Natural killer cell treated with Interleukin-12 subunit alpha and Interleukin-12 subunit beta and Interleukin-15 and Interleukin-18, amount 100 ng/mL, for 72 hours (primary cell): Measurements from ENCODE around the gene ZBTB43. TPM values are rescaled to one million over a fixed set of nuclear protein-coding genes. Genes with fewer than 3 reads are reported as not detected.

Experiments used
- ATAC-seq, 2 donors: fragments of 150-1000 bp; cut with Tn5 transposase in 1 of 2; sonication (Bioruptor Pico), chemical (Tn5 transposase) in 1 of 2; 2 replicates each; pipeline ENCODE4 v1.10.0; 2021
- DNase-seq: peaks from one replicate; pipeline ENCODE4 v3.0.0; 2022; ENCODE audit warnings: low spot score
- H3K27ac Mint-ChIP-seq, 2 donors: 1 replicate in 1 of 2; 2 replicates in 1 of 2; pipeline ENCODE4 v1.8.0; 2022; ENCODE audit warnings: mixed read lengths in 2 of 2, mild to moderate bottlenecking in 1 of 2, moderate library complexity in 1 of 2
- H3K27me3 Mint-ChIP-seq, 2 donors: 1 replicate in 1 of 2; 2 replicates in 1 of 2; pipeline ENCODE4 v1.8.0; 2022; ENCODE audit warnings: mixed read lengths in 2 of 2
- H3K36me3 Mint-ChIP-seq: one replicate; pipeline ENCODE4 v1.8.0; 2022; ENCODE audit warnings: mixed read lengths
- H3K4me1 Mint-ChIP-seq, 2 donors: 1 replicate in 1 of 2; 2 replicates in 1 of 2; pipeline ENCODE4 v1.8.0; 2022; ENCODE audit warnings: low read depth in 2 of 2, mixed read lengths in 2 of 2, mild to moderate bottlenecking in 1 of 2
- H3K4me3 Mint-ChIP-seq: one replicate; pipeline ENCODE4 v1.8.0; 2022; ENCODE audit warnings: mixed read lengths
- H3K9me3 Mint-ChIP-seq: 2 replicates; pipeline ENCODE4 v1.8.0; 2022; ENCODE audit warnings: mixed read lengths
- total RNA-seq, 2 donors: library from RNA; stranded (reverse); gene quantifications; one replicate each; pipeline ENCODE4 v1.2.3, GENCODE V29; 2022

ZBTB43 gene
- total RNA-seq, 2 donors from 2014 or later = 25.0 to 42.1 TPM

DNA sequence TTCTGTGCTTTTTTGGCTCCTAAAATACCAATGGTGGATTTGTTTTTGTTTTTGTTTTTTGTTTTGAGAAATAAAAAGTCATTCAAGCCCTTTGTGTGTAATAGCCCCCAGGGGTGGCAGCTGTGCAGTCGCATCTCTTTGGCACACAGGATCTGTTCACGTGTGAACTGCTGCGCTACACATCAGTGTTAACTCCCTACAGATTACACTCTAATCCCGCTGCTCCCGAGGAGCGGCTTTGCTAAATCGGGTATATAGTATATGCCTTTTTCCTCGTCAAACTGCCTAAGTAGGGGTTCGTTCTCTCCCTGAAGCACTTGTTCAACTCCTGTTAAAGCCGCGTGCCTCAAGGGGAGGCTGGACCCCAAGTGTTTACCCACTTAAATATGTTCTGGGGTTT lies 77.9 kb downstream of the ZBTB43 start:
- Mint-ChIP-seq H3K27ac (no peak overlapping the region), H3K36me3 (peaks cover 4% of the 10 kb centered on the region), H3K4me1 (peaks cover 4 to 8% of the 10 kb centered on the region in 2 donors), H3K27me3 (no peaks in the 10 kb centered on the region), H3K4me3 (no peak overlapping the region), H3K9me3 (no peaks in the 10 kb centered on the region)
- ATAC-seq (no peak), DNase-seq (no peak)

DNA sequence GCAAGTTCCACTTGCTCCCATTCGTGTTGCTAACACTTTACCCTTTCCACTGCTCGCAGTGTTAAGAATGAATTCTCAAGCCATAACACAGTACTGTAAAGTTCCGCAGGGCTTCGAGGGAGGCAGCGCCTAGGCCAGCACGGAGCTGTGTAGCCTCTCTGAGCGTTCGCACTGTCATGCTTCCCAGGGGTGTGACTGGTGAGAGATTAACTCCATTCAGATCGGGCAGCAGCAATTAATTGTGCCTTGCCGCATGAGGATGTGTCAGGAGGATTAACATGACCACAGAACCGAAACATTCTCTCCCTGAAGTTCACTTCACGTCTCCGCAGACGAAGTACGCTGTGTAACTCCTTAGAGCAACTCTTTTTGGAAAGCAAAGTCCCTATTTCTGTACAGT lies 78.8 kb downstream of the ZBTB43 start:
- no peak for ATAC-seq
- no peaks in the 10 kb centered on the region for H3K9me3 Mint-ChIP-seq
- H3K27me3 Mint-ChIP-seq = no peaks in the 10 kb centered on the region
- no peak overlapping the region for H3K27ac Mint-ChIP-seq
- H3K4me1 Mint-ChIP-seq = peaks cover 4 to 5% of the 10 kb centered on the region in 2 donors
- H3K36me3 Mint-ChIP-seq = peaks cover 4% of the 10 kb centered on the region
- no peak overlapping the region for H3K4me3 Mint-ChIP-seq
- DNase-seq = no peak

DNA sequence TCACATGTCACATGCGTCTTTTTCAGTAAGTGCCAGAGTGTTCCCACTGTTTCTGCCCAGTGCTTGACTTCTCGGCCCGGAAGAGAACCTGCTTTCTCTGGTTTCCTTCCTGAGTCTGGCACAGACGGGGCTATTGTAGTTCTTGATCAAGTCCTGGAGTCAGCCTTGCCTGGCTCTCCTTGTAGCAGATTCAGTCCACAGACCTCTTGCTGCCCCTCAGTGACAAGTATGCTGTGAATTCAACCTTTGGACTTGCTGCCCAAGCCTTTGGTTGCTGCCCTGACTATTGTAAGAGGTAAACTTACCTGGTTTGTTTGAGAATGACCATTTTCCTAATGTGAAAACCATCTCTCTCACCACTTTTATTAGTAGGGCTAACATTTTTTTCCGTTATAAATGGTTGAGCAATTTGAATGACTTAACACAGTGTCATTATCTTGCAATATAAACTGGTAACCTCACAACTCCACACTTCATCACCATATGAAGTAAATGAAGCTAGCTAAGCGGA lies 80.3 kb downstream of the ZBTB43 start:
- Mint-ChIP-seq H3K4me3 (no peak overlapping the region), H3K27me3 (no peaks in the 10 kb centered on the region), H3K4me1 (no peaks in the 10 kb centered on the region), H3K9me3 (no peaks in the 10 kb centered on the region), H3K27ac (no peak overlapping the region), H3K36me3 (no peaks in the 10 kb centered on the region)
- ATAC-seq (no peak), DNase-seq (no peak)

DNA sequence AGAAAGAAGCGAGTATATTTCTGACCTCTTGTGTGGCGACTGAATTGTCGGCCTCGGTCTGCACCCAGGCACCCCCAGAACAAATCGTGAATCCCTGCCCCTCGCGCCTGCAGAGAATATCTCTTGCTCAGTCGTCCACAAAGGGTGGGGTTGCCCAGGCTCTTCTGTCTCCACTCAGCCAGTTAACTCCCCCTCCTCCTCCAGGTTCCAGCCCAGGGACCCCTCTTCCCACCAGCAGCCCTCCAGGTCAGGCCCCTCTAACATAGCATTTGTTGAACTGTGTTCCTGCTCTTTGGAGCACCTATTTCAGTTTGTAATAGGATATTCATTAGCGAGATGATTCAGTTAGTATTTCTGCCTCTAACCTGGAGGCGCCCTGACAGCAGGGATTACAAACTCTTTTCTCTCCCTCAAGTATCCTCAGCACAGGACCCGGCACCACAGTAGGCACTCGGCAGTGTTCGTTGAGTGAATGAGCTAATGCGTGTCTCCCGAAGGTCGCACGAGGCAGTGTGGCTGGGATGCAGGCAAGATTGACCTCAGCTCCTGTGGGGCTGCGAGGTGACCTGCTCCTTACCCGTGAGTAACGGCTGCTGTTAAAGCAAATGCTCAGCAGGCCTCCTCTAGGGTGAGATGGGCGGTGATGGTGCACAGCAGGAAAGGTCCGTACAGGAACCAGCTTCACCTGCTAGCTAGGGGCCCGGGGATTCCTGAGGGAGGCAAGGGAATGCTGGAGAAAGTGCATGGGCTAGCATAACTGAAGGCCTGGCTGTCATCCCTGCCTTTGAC lies 81.4 kb downstream of the ZBTB43 start:
- no peaks in the 10 kb centered on the region for H3K36me3 Mint-ChIP-seq
- H3K4me3 Mint-ChIP-seq = no peak overlapping the region
- no peaks in the 10 kb centered on the region for H3K9me3 Mint-ChIP-seq
- H3K27ac Mint-ChIP-seq = no peak overlapping the region
- no peaks in the 10 kb centered on the region for H3K4me1 Mint-ChIP-seq
- H3K27me3 Mint-ChIP-seq = no peaks in the 10 kb centered on the region
- ATAC-seq = no peak
- DNase-seq = no peak

DNA sequence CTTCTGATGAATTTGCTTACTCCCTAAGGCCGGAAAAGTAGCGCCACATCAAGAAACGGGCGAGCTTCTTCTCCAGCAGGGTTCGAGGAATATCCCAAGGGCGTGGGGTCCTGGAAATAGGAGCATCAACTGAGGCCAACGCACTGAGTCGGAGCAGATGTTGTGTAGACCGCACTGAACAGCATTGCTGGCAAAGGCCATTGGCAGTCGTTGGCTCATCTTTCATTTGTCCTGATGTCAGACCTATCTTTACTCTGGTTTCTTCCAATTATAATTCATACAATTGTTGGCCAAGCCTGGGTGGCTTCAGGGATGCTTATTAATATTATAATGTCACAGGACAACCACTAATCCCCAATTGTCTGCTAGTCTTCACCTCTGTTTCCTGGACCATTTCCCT lies 82.1 kb downstream of the ZBTB43 start:
- H3K4me1 Mint-ChIP-seq = no peaks in the 10 kb centered on the region
- no peak overlapping the region for H3K27ac Mint-ChIP-seq
- no peaks in the 10 kb centered on the region for H3K9me3 Mint-ChIP-seq

More for the DNA sequence above, 82.1 kb downstream of the ZBTB43 start:
- ATAC-seq (no peak), DNase-seq (no peak)
- no peaks in the 10 kb centered on the region for H3K36me3 Mint-ChIP-seq
- H3K27me3 Mint-ChIP-seq = no peaks in the 10 kb centered on the region
- no peak overlapping the region for H3K4me3 Mint-ChIP-seq

Other genes starting within 250 kb of the ZBTB43 start
- not detected for gene LMX1B, start 191.1 kb upstream of the ZBTB43 start, total RNA-seq
- 10 to 100 TPM in 1 of 2 donors, 1 to 10 TPM in 1; 7.6 to 11.9 TPM for gene ZBTB34, start 55.6 kb downstream of the ZBTB43 start, total RNA-seq
- gene RALGPS1, start 109.7 kb downstream of the ZBTB43 start, total RNA-seq = 1 to 10 TPM; 4.4 to 7.0 TPM